Kidney epithelial cell (primary cell): ENCODE measurements around the gene PHLDA3. TPM values are rescaled to one million over a fixed set of nuclear protein-coding genes. Genes with fewer than 3 reads are reported as not detected.

ENCODE experiments used
- DNase-seq: peaks from one replicate; pipeline ENCODE4 v3.0.0-alpha.2; 2010; ENCODE audit warnings: low read depth
- H3K27me3 ChIP-seq: 2 replicates; pipeline ENCODE4 v1.6.0; 2011; ENCODE audit warnings: low read length; ENCODE audit not compliant: control insufficient read depth, insufficient read depth
- H3K36me3 ChIP-seq: 2 replicates; pipeline ENCODE4 v1.5.1; 2011; ENCODE audit warnings: low read length; ENCODE audit not compliant: control insufficient read depth, insufficient read depth
- H3K4me3 ChIP-seq: 2 replicates; pipeline ENCODE4 v1.5.1; 2011; ENCODE audit warnings: low read depth, mild to moderate bottlenecking, control low read depth, low read length
- CTCF ChIP-seq: IDR thresholded peaks from 2 replicates; pipeline ENCODE4 v1.5.1; 2011; ENCODE audit warnings: mild to moderate bottlenecking, moderate library complexity, low read length, control low read depth, inconsistent platforms; ENCODE audit not compliant: insufficient read depth, poor library complexity, severe bottlenecking
- total RNA-seq: library from RNA; depleted of rRNA; stranded (reverse); fragments of >200 nt; gene quantifications from 2 replicates; pipeline ENCODE4 v1.2.3, GENCODE V29; 2015

PHLDA3 gene
- total RNA-seq, 1 donor from 2014 or later, result 130 TPM

DNA sequence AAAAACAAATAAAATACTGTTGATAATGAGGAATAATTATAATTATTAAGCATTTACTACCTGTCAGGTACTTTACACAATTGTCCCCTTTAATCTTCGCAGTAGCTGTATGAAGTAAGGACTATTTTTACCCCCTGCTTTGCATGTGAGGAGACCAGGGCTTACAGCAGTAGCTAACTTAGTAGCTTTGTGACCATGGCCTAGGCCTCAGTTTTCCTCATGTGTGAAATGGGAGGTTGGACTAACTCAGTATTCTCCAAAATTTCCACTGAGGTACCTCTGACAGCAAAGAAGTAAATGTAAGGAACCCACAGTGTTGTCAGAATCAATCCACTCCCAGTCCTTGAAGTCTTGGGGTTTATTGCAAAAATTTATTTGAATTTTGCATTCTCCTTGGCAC, 41.7 kb upstream of the PHLDA3 start:
- Histone ChIP-seq H3K4me3 (no peak overlapping the region), H3K36me3 (no peaks in the 10 kb centered on the region), H3K27me3 (no peaks in the 10 kb centered on the region)
- DNase-seq, result no peak
- no peak for TF ChIP-seq CTCF

DNA sequence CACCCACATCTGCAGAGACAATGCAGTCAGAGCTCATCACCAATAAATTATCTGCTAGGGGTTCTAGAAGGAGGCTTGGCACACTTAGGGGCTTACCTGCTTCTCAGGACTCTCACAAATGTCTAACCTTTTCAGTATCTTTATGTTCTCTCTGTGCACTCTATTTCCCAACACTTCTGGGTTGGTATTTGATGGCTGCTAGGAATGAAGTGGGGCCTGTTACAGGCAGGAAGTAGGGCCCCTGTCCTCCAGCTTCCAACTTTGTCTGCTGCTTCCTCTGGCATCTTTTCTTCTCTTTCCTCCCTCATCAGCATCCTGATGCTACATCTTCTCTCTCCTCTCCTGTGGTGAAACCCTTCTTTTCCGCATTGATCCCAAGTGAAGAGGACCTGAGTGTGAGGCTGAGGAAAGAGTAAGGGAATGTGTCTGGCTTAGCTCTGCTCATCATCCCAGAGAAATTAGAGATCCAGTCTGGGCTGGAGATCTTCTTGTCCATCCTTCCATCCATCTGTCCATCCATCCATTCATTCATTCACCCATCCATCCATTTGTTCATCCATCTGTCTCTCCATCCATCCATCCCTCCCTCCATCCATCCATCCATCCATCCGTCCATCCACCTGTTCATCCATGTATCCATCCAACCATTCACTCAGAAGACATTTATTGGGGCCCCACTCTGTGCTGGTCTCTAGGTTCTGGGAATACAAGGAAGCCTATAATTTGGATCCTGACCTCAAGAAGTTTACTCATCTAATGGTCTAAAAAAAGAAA, 40.8 kb upstream of the PHLDA3 start:
- no peak overlapping the region for H3K4me3 ChIP-seq
- TF ChIP-seq CTCF, result no peak
- H3K27me3 ChIP-seq, result no peaks in the 10 kb centered on the region
- no peaks in the 10 kb centered on the region for H3K36me3 ChIP-seq
- no peak for DNase-seq

DNA sequence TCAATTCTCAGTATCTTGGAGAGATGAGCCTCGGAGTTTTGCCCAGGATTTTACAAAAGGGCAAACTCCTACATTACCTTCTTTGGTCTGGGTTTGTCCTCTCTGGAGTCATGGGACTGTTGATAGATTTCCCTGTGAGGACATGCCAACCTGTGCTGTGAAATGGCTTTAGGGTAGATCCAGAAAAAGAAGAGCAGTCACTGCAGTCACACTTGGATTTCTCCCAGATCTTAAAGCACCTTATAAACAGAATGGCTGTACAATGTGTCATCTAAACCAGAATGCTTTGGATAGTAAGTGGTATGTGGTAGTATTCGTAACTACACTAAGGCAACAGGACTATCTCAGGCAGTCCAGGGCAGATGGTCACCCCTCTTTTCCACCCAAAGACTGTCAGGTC, 39.8 kb upstream of the PHLDA3 start:
- Histone ChIP-seq H3K27me3 (no peaks in the 10 kb centered on the region), H3K4me3 (no peak overlapping the region), H3K36me3 (no peaks in the 10 kb centered on the region)
- no peak for DNase-seq
- no peak for TF ChIP-seq CTCF

- no peak for TF ChIP-seq CTCF
- Histone ChIP-seq H3K27me3 (no peaks in the 10 kb centered on the region), H3K4me3 (peak overlapping the region; percentile 66)
Observed at GRCh38 chr1:201507360-201507675, 38.3 kb upstream of the PHLDA3 start.

GRCh38 chr1:201506557-201507359, 37.8 kb upstream of the PHLDA3 start, which contains the start of gene CSRP1:
Gene CSRP1, minus strand, starts transcription at chr1:201507123. Its CDS starts 10,820 bp downstream, at chr1:201496303.
- H3K27me3 ChIP-seq, result no peaks in the 10 kb centered on the region
- TF ChIP-seq CTCF, result no peak
- peak within 1 kb of the TSS; percentile 66 for H3K4me3 ChIP-seq
- DNase-seq, result no peak
- H3K36me3 ChIP-seq, result no peaks in the 10 kb centered on the region

More at GRCh38 chr1:201507360-201507675, 38.3 kb upstream of the PHLDA3 start:
- no peak for DNase-seq
- H3K36me3 ChIP-seq, result no peaks in the 10 kb centered on the region
